HL-60 (cell line): ENCODE data around the gene SRR.

Source experiments
- DNase-seq, 2 experiments: peaks; one replicate each; pipeline ENCODE4 v3.0.0-alpha.2; 2010 to 2020; ENCODE audit warnings: low read depth in 1 of 2, low spot score in 1 of 2
- H3K27ac ChIP-seq: fragments of 250-450 bp; sonication (Bioruptor Pico); replicated peaks from 2 replicates; pipeline ENCODE4 v1.5.1; 2020; ENCODE audit warnings: mild to moderate bottlenecking, moderate library complexity
- H3K27me3 ChIP-seq: fragments of 250-450 bp; sonication (Bioruptor Pico); 2 replicates; pipeline ENCODE4 v1.5.1; 2021; ENCODE audit warnings: mild to moderate bottlenecking, moderate library complexity; ENCODE audit not compliant: insufficient read depth, poor library complexity, severe bottlenecking
- H3K4me3 ChIP-seq: replicated peaks from 2 replicates; pipeline ENCODE4 v1.5.1; 2011; ENCODE audit warnings: mild to moderate bottlenecking, control low read depth, low read length; ENCODE audit not compliant: insufficient read depth
- CTCF ChIP-seq: IDR thresholded peaks from one replicate; pipeline ENCODE4 v1.5.1; 2011; ENCODE audit warnings: low read length, control low read depth, inconsistent platforms; ENCODE audit not compliant: insufficient read depth
- GABPA ChIP-seq: IDR thresholded peaks from 2 replicates; pipeline ENCODE4 v1.6.1; 2012; ENCODE audit warnings: low read depth
- POLR2AphosphoS5 ChIP-seq: IDR thresholded peaks from 2 replicates; pipeline ENCODE4 v1.6.1; 2012; ENCODE audit warnings: low read depth
- SPI1 ChIP-seq: IDR thresholded peaks from 2 replicates; pipeline ENCODE4 v1.6.1; 2012; ENCODE audit warnings: low read depth, mild to moderate bottlenecking, borderline replicate concordance
- TF ChIP-seq, protein P1 (sequence below): IDR thresholded peaks from 2 replicates; pipeline ENCODE4 v1.6.1; 2012; ENCODE audit warnings: low read depth; ENCODE audit not compliant: insufficient replicate concordance

SRR gene

GRCh38 chr17:2347805-2348685, 44.3 kb downstream of the SRR start:
- TF ChIP-seq POLR2AphosphoS5 (no peak), GABPA (no peak)
- no peaks in the 10 kb centered on the region for H3K27me3 ChIP-seq
- no peak overlapping the region for H3K27ac ChIP-seq
- DNase-seq = no peak
- H3K4me3 ChIP-seq = no peak overlapping the region

GRCh38 chr17:2351269-2351668, 47.5 kb downstream of the SRR start:
- TF ChIP-seq GABPA = no peak
- Histone ChIP-seq H3K4me3 (no peak overlapping the region), H3K27me3 (no peaks in the 10 kb centered on the region), H3K27ac (no peak overlapping the region)
- DNase-seq = no peak

DNA sequence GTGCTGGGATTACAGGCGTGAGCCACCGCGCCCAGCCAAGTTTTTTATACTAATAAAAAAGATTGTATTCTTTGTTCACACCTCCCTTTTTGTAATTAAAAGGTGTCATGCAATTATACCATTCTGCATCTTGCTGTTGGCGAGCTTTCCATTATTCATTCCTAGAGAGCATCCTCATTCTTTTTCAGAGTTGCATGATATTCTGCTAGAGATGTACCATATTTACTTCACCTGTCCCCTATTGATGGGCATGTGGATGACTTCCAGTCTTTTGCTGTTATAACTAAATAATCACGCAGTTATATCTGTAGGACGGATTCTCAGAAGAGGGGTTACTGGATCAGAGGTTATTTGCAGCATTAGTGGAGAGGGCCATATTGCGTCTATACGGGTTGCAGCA, 50.6 kb downstream of the SRR start:
- H3K27ac ChIP-seq = no peak overlapping the region
- TF ChIP-seq GABPA = no peak
- TF ChIP-seq POLR2AphosphoS5 = no peak
- no peak for TF ChIP-seq CTCF
- no peak for TF ChIP-seq SPI1
- TF ChIP-seq, protein P1, sequence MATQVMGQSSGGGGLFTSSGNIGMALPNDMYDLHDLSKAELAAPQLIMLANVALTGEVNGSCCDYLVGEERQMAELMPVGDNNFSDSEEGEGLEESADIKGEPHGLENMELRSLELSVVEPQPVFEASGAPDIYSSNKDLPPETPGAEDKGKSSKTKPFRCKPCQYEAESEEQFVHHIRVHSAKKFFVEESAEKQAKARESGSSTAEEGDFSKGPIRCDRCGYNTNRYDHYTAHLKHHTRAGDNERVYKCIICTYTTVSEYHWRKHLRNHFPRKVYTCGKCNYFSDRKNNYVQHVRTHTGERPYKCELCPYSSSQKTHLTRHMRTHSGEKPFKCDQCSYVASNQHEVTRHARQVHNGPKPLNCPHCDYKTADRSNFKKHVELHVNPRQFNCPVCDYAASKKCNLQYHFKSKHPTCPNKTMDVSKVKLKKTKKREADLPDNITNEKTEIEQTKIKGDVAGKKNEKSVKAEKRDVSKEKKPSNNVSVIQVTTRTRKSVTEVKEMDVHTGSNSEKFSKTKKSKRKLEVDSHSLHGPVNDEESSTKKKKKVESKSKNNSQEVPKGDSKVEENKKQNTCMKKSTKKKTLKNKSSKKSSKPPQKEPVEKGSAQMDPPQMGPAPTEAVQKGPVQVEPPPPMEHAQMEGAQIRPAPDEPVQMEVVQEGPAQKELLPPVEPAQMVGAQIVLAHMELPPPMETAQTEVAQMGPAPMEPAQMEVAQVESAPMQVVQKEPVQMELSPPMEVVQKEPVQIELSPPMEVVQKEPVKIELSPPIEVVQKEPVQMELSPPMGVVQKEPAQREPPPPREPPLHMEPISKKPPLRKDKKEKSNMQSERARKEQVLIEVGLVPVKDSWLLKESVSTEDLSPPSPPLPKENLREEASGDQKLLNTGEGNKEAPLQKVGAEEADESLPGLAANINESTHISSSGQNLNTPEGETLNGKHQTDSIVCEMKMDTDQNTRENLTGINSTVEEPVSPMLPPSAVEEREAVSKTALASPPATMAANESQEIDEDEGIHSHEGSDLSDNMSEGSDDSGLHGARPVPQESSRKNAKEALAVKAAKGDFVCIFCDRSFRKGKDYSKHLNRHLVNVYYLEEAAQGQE = no peak
- no peak for DNase-seq
- no peak overlapping the region for H3K4me3 ChIP-seq
- no peaks in the 10 kb centered on the region for H3K27me3 ChIP-seq

GRCh38 chr17:2357237-2357636, 53.5 kb downstream of the SRR start:
- Histone ChIP-seq H3K4me3 (no peak overlapping the region), H3K27me3 (no peaks in the 10 kb centered on the region), H3K27ac (no peak overlapping the region)
- no peak for DNase-seq
- TF ChIP-seq POLR2AphosphoS5 (no peak), SPI1 (no peak), CTCF (no peak), GABPA (no peak)
- TF ChIP-seq, protein P1 = no peak

DNA sequence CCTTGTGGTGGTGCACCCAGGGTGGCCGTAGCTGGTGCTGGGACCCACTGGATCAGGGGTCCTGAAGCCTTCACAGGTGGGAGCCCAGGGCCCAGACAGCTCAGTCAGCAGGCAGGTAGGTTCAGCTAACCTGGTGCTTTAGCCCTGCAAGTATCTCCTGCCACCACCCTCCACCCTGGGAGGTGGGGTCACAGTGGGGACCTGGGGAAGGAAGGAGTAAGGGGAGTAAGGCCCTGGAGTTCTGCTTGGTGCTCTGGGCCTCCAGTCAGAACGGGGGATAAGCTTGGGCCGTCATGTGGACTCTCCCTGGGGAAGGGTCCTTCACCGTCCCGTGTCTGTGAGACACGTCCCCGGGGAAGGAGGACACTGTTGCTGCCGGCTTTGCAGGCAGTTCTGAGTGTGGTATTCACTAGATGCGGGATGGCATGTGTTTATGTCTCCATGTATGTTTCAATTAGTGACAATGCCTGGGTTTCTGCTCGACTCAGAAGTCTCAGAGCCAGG, 54.2 kb downstream of the SRR start:
- Histone ChIP-seq H3K27me3 (no peaks in the 10 kb centered on the region), H3K4me3 (no peak overlapping the region), H3K27ac (no peak overlapping the region)
- DNase-seq = no peak
- TF ChIP-seq CTCF = no peak
- TF ChIP-seq GABPA = no peak
